K562 (cell line): Measurements from ENCODE around the gene GOLGB1. TPM values are rescaled to one million over a fixed set of nuclear protein-coding genes. Genes with fewer than 3 reads are reported as not detected.

Experiments
- ATAC-seq: fragments of 200-7000 bp; cut with Tn5 transposase; 3 replicates; pipeline ENCODE4 v1.9.1; 2020; ENCODE audit warnings: moderate library complexity
- BruUV-seq: library from RNA; stranded (reverse); fragments of 400-500 nt; replicated peaks from 2 replicates; lab custom pipeline; 2021; lab: Mats Ljungman, UMichigan
- CTCF ChIA-PET: fragments of 300-600 bp; formaldehyde crosslinking; extraction: SDS; loops from one replicate; lab custom pipeline; 2021; ENCODE audit warnings: low intra/inter-chr PET ratio; lab: Yijun Ruan, JAX
- POLR2A ChIA-PET: fragments of 300-600, 350-650 bp; sonication (Branson Sonifier 250); formaldehyde crosslinking; extraction: SDS; loops from one replicate; lab custom pipeline; 2021; ENCODE audit warnings: antibody characterized with exemption, inconsistent platforms; lab: Yijun Ruan, JAX
- DNase-seq, 4 experiments: peaks; one replicate each; pipeline versions ENCODE4 v3.0.0 to v3.0.0-alpha.2; 2011 to 2018; ENCODE audit warnings: low spot score in 3 of 4, mixed read lengths in 3 of 4; ENCODE audit errors: extremely low read depth in 1 of 4
- FAIRE-seq: peaks from 2 replicates; lab custom pipeline; 2011; peaks lifted over from hg19 to GRCh38; lab: Jason Lieb, UNC
- H2AFZ ChIP-seq: 2 replicates; pipeline ENCODE4 v1.6.0; 2011; ENCODE audit warnings: low read depth, low read length, control low read depth, inconsistent platforms
- H3K27ac ChIP-seq: fragments of 200-600 bp; 3 replicates; pipeline ENCODE4 v1.8.0; 2011; ENCODE audit warnings: low read depth, mild to moderate bottlenecking, control low read depth, inconsistent platforms, low read length, moderate library complexity, mixed read lengths; ENCODE audit errors: extremely low read depth
- H3K27me3 ChIP-seq, 2 experiments: fragments of 300-600 bp in 1 of 2; 2 replicates in 1 of 2; 3 replicates in 1 of 2; pipeline versions ENCODE4 v1.6.0 to v1.8.0; 2011; ENCODE audit warnings: inconsistent platforms in 2 of 2, low read length in 2 of 2, mild to moderate bottlenecking in 1 of 2, mixed read lengths in 1 of 2, moderate library complexity in 1 of 2; ENCODE audit not compliant: control insufficient read depth in 2 of 2, insufficient read depth in 2 of 2
- H3K36me3 ChIP-seq: fragments of 300-600 bp; 3 replicates; pipeline ENCODE4 v1.8.0; 2011; ENCODE audit warnings: mild to moderate bottlenecking, low read length, inconsistent platforms; ENCODE audit not compliant: control insufficient read depth, insufficient read depth
- H3K4me1 ChIP-seq, 2 experiments: fragments of 200-600 bp in 1 of 2; replicated peaks in 1 of 2; 2 replicates in 1 of 2; 3 replicates in 1 of 2; pipeline versions ENCODE4 v1.5.1 to v1.8.0; 2011; ENCODE audit warnings: inconsistent platforms in 2 of 2, low read length in 2 of 2, mild to moderate bottlenecking in 1 of 2, mixed read lengths in 1 of 2, moderate library complexity in 1 of 2; ENCODE audit not compliant: control insufficient read depth in 2 of 2, insufficient read depth in 2 of 2
- H3K4me2 ChIP-seq: 2 replicates; pipeline ENCODE4 v1.6.1; 2011; ENCODE audit warnings: low read length, control low read depth, inconsistent platforms, mixed read lengths; ENCODE audit not compliant: insufficient read depth
- H3K4me3 ChIP-seq: fragments of 200-600 bp; sonication (generic), shearing (Covaris generic); 2 replicates; pipeline ENCODE4 v1.5.1; 2016; ENCODE audit warnings: control low read depth, inconsistent platforms
- H3K79me2 ChIP-seq: fragments of 200-600 bp; 3 replicates; pipeline ENCODE4 v1.8.0; 2011; ENCODE audit warnings: low read length, inconsistent platforms; ENCODE audit not compliant: control insufficient read depth, insufficient read depth
- H3K9ac ChIP-seq, 2 experiments: 2 replicates each; pipeline versions ENCODE4 v1.6.0 to v1.6.1; 2011; ENCODE audit warnings: low read depth in 2 of 2, low read length in 2 of 2, control low read depth in 1 of 2, inconsistent platforms in 1 of 2, mild to moderate bottlenecking in 1 of 2, mixed read lengths in 1 of 2; ENCODE audit not compliant: insufficient read depth in 1 of 2
- H3K9me1 ChIP-seq: one replicate; pipeline ENCODE4 v1.6.0; 2011; ENCODE audit warnings: inconsistent platforms, mild to moderate bottlenecking, low read length, moderate library complexity; ENCODE audit not compliant: control insufficient read depth, insufficient read depth
- H3K9me3 ChIP-seq: replicated peaks from 2 replicates; pipeline ENCODE4 v1.5.1; 2011; ENCODE audit warnings: low read depth, low read length, inconsistent platforms; ENCODE audit not compliant: control insufficient read depth, insufficient read depth
- H4K20me1 ChIP-seq: replicated peaks from 2 replicates; pipeline ENCODE4 v1.6.1; 2011; ENCODE audit warnings: low read length, inconsistent platforms, mixed read lengths; ENCODE audit not compliant: control insufficient read depth, insufficient read depth
- CBX3 ChIP-seq, 2 experiments: IDR thresholded peaks; 1 replicate in 1 of 2; 2 replicates in 1 of 2; pipeline ENCODE4 v1.6.1; 2012; ENCODE audit warnings: inconsistent platforms in 2 of 2, low read length in 2 of 2, borderline replicate concordance in 1 of 2, control low read depth in 1 of 2
- EP400 ChIP-seq: fragments of 450-650 bp; IDR thresholded peaks from 2 replicates; pipeline ENCODE4 v1.6.1; 2017; ENCODE audit warnings: antibody characterized with exemption, mild to moderate bottlenecking, moderate library complexity
- ESRRA ChIP-seq: fragments of 450-650 bp; IDR thresholded peaks from 2 replicates; pipeline ENCODE4 v1.6.1; 2014; ENCODE audit warnings: low read depth, mild to moderate bottlenecking, moderate library complexity, borderline replicate concordance
- ESRRB ChIP-seq: fragments of 250-450 bp; sonication (Bioruptor Pico); IDR thresholded peaks from 2 replicates; pipeline ENCODE4 v1.5.0; 2020; ENCODE audit warnings: mild to moderate bottlenecking, moderate library complexity, borderline replicate concordance
- KDM5B ChIP-seq: fragments of 200-600 bp; sonication (generic); IDR thresholded peaks from 2 replicates; pipeline ENCODE4 v1.6.1; 2012; ENCODE audit warnings: low read depth, mild to moderate bottlenecking, moderate library complexity, low read length, control low read depth, inconsistent platforms; ENCODE audit not compliant: insufficient replicate concordance
- LARP7 ChIP-seq: fragments of 450-650 bp; IDR thresholded peaks from 2 replicates; pipeline ENCODE4 v1.6.1; 2016
- MTA3 ChIP-seq: fragments of 450-650 bp; formaldehyde crosslinking; IDR thresholded peaks from 2 replicates; pipeline ENCODE4 v1.6.1; 2017; ENCODE audit warnings: mild to moderate bottlenecking, borderline replicate concordance
- NCOA1 ChIP-seq: fragments of 450-650 bp; IDR thresholded peaks from 2 replicates; pipeline ENCODE4 v1.6.1; 2016; ENCODE audit warnings: low read depth
- NCOA4 ChIP-seq: fragments of 450-650 bp; IDR thresholded peaks from 2 replicates; pipeline ENCODE4 v1.6.1; 2018; ENCODE audit warnings: mild to moderate bottlenecking; ENCODE audit not compliant: partially characterized antibody
- NFIC ChIP-seq: fragments of 450-650 bp; IDR thresholded peaks from 2 replicates; pipeline ENCODE4 v1.6.1; 2017; ENCODE audit warnings: mild to moderate bottlenecking, inconsistent platforms
- POU5F1 ChIP-seq: fragments of 150-350 bp; IDR thresholded peaks from 2 replicates; pipeline ENCODE4 v1.6.1; 2014; ENCODE audit warnings: borderline replicate concordance, low read length, low read depth, mild to moderate bottlenecking; ENCODE audit not compliant: partially characterized antibody
- ZKSCAN8 ChIP-seq: fragments of 200-800 bp; sonication (Bioruptor generic); IDR thresholded peaks from 2 replicates; pipeline ENCODE4 v1.6.1; 2016; ENCODE audit warnings: missing genetic modification characterization, missing compliant biosample characterization
- ZNF24 ChIP-seq: fragments of 450-650 bp; IDR thresholded peaks from 2 replicates; pipeline ENCODE4 v1.6.1; 2016
- ZNF584 ChIP-seq: fragments of 200-800 bp; sonication (Bioruptor generic); IDR thresholded peaks from 2 replicates; pipeline ENCODE4 v1.6.1; 2016; ENCODE audit warnings: low read depth, mild to moderate bottlenecking, missing genetic modification characterization, missing compliant biosample characterization
- ZNF586 ChIP-seq: fragments of 450-650 bp; formaldehyde crosslinking; conservative IDR thresholded peaks from 2 replicates; pipeline ENCODE4 v1.4.0; 2020; ENCODE audit warnings: mild to moderate bottlenecking, moderate library complexity
- WGBS: fragments of 100-300 bp; shearing (Covaris generic); methylation state at CpG from one replicate; pipeline ENCODE4 v1.1.6; 2016; ENCODE audit warnings: low coverage, mixed read lengths; ENCODE audit not compliant: insufficient coverage; ENCODE audit errors: missing lambda C conversion rate; 5-methylcytosine and 5-hydroxymethylcytosine counted together
- in situ Hi-C: fragments of 300-500 bp; cut with MboI; formaldehyde crosslinking; loops from 4 replicates; pipeline ENCODE4 v1.15.0; 2018; ENCODE audit warnings: inconsistent platforms, mixed read lengths
- intact Hi-C: fragments of 100-400 bp; cut with micrococcal nuclease; formaldehyde crosslinking; loops from 2 replicates; pipeline ENCODE4 v1.14.2; 2022
- polyA plus RNA-seq, 8 experiments: library from polyadenylated mRNA; depleted of rRNA in 4 of 8; stranded (reverse) in 5 of 8; unstranded in 3 of 8; fragments of >200 nt; fragmentation: Nextera tagmentation in 2 of 8; fragmentation: Illumina TruSeq in 1 of 8; extraction: Ambion mirVana in 2 of 8; extraction: Trizol in 1 of 8; gene quantifications; 2 replicates each; pipeline versions ENCODE4 v1.2.1 to v1.2.3, GENCODE V29; 2011 to 2014; ENCODE audit warnings: inconsistent platforms in 1 of 8, missing spikeins in 1 of 8
- total RNA-seq, 7 experiments: library from RNA; depleted of rRNA in 6 of 7; stranded (reverse); fragments of >200 nt in 6 of 7; fragmentation: Illumina TruSeq in 2 of 7; extraction: Trizol in 2 of 7; gene quantifications; 2 replicates each; pipeline versions ENCODE4 v1.2.1 to v1.2.3, GENCODE V29; 2011 to 2021; ENCODE audit warnings: low replicate concordance in 1 of 7
- TF ChIP-seq, protein P1 (sequence below): fragments of 200-800 bp; sonication (Bioruptor generic); IDR thresholded peaks from 2 replicates; pipeline ENCODE4 v1.6.1; 2017; ENCODE audit warnings: missing genetic modification characterization, missing compliant biosample characterization

GOLGB1 gene
- total and polyA plus RNA-seq, 9 of the 15 experiments (the other 6 are each of a cell fraction or from before 2014, with no cell fraction given), result 4.0 to 16.3 (median 9.7) TPM

DNA sequence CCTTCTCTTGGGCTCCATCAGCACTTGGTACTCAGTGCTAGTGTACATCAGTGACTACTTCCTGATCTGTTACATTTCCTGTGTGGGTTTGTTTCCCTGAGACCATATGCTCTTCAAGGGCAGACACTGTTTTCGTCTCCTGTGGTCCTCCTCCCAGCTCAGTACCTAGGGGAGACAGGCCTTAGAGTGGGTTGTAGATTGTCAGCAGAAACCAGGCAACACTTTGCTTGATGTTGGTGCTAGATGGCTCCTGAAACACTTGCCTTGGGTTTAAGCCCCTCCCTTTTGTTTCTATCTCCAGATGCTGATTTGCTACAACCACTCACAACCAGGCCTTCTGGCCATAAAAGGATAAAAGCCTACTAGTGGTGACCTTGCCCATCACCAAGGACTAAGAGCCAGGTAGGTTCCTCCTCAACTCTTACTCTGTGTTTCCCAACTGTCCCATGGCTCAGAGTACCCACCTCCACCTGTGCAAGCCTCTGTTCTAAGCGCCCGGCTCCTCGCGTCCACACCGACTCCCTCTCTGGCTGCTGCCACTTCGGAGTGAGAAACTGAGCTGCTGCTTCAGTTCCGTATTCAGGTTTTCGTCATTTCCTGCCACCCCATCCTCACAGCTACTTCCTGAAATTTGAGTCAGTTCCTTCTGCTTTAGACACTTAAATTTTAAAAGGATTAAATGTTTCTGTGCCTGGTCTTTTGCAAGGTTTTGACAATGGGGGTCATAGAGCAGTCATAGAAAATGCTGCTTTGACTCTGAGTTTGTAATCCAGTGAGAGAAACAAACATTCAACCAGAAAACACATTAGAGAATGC, 89.0 kb downstream of the GOLGB1 start, which contains the start of gene HCLS1 (continued):
- peak; percentile 85 for TF ChIP-seq ESRRA
- TF ChIP-seq KDM5B, result peak; percentile 71
- TF ChIP-seq, protein P1, sequence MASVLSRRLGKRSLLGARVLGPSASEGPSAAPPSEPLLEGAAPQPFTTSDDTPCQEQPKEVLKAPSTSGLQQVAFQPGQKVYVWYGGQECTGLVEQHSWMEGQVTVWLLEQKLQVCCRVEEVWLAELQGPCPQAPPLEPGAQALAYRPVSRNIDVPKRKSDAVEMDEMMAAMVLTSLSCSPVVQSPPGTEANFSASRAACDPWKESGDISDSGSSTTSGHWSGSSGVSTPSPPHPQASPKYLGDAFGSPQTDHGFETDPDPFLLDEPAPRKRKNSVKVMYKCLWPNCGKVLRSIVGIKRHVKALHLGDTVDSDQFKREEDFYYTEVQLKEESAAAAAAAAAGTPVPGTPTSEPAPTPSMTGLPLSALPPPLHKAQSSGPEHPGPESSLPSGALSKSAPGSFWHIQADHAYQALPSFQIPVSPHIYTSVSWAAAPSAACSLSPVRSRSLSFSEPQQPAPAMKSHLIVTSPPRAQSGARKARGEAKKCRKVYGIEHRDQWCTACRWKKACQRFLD (CRISPR knock-in tag), result no peak
- peak; percentile 57; the same call in 1 of the 2 replicates for TF ChIP-seq ZNF584 (CRISPR knock-in tag)
- TF ChIP-seq CBX3 (IDR thresholded peaks at IDR 0.05; ENCODE audit: borderline replicate concordance in 1 of 2, low read length in 2 of 2), result peak in 1 of 2 experiments; percentile 21; a peak in 1 of 3 replicates
- peak; percentile 36; the same call in 1 of the 2 replicates for TF ChIP-seq EP400
- TF ChIP-seq, all 486 proteins: peak for 38

DNA sequence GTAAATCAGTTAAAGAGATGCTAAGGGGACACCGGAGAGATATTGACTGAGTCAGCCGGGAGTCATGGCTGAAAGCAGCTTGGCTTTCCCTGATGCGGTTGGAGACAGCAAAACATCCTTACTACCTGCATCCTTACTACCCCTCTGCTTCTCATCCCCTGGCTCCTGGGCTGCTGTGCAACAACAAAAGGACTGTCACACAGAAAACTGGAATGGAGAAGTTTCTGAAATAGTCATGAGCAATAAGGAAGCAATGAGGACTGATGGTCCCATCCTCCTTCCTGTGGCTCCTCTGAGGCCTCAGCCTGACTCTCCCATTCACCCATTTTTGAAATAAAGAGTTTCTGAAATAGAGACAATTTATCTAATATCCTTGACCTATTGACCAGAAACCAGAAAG, 90.0 kb downstream of the GOLGB1 start:
- H3K9me1 ChIP-seq, result no peaks in the 10 kb centered on the region
- no peak overlapping the region for H2AFZ ChIP-seq
- peaks cover 3% of the 10 kb centered on the region; the same call in 1 of the 3 replicates for H3K36me3 ChIP-seq
- no peak overlapping the region for H3K9ac ChIP-seq
- in situ Hi-C loops (no loop called here), intact Hi-C loops (no loop called here)
- no peaks in the 10 kb centered on the region for H3K9me3 ChIP-seq
- no peak overlapping the region for H3K27ac ChIP-seq
- peaks cover 0 to 5% of the 10 kb centered on the region in 2 experiments; a peak in 3 of 5 replicates for H3K4me1 ChIP-seq
- POLR2A ChIA-PET, result no interaction called here
- CTCF ChIA-PET, result no interaction called here
- no peak overlapping the region for H3K4me3 ChIP-seq
- ATAC-seq (no peak), DNase-seq (no peak), FAIRE-seq (no peak)
- BruUV-seq, result no TSS peak
- no peaks in the 10 kb centered on the region for H4K20me1 ChIP-seq
- H3K27me3 ChIP-seq, result no peaks in the 10 kb centered on the region
- H3K4me2 ChIP-seq, result peak overlapping the region; percentile 74; the same call in 1 of the 2 replicates
- no peaks in the 10 kb centered on the region for H3K79me2 ChIP-seq
- 47% methylated on average over 3 of the region's 3 CpGs for WGBS
- TF ChIP-seq ZKSCAN8 (CRISPR knock-in tag) (no peak), ZNF24 (no peak), ESRRB (CRISPR knock-in tag) (no peak), ZNF586 (CRISPR knock-in tag) (no peak), POU5F1 (no peak), LARP7 (no peak), NCOA4 (no peak), MTA3 (no peak), NFIC (no peak), NCOA1 (no peak)
